ENCODE results near the gene IGFALS. TPM values are rescaled to one million over a fixed set of nuclear protein-coding genes. Genes with fewer than 3 reads are reported as not detected.

IGFALS gene
- not detected in 2 replicates for total RNA-seq

DNA sequence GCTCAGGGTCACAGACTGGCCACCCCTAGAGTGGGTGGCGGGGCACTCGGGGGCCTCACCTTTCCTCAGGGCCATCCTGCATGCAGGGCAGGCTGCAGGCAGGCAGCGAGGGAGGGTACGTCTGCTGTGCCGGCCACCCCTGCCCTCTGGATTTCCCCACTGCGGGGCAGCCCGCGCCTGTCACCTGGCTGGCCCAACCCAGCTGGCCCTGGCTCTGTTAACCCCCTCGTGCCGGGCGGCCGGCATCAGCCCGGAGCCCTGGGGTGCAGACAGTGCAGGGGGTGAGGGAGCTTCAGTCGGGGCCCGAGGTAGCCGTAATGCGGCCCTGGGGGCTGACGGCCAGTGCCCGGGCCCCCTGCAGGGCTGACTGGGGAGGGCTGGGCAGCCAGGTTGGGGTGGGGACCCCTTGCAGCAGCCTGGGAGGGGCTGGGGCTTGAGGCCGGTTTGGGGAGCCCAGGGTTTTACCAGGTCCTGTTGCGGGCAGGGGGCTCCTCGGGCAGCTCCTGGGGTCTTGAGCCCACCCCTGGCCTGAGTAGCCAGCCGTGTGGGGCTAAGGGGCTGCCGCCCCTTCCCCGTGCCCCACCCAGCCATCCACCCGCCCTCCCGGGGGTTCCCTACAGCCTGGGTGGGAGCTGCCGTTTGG lies at the start of gene IGFALS:
IGFALS (minus strand) TSS at position 128 of the 643 bp plus-strand sequence; CDS start at position 75, 53 bp downstream.

DNA sequence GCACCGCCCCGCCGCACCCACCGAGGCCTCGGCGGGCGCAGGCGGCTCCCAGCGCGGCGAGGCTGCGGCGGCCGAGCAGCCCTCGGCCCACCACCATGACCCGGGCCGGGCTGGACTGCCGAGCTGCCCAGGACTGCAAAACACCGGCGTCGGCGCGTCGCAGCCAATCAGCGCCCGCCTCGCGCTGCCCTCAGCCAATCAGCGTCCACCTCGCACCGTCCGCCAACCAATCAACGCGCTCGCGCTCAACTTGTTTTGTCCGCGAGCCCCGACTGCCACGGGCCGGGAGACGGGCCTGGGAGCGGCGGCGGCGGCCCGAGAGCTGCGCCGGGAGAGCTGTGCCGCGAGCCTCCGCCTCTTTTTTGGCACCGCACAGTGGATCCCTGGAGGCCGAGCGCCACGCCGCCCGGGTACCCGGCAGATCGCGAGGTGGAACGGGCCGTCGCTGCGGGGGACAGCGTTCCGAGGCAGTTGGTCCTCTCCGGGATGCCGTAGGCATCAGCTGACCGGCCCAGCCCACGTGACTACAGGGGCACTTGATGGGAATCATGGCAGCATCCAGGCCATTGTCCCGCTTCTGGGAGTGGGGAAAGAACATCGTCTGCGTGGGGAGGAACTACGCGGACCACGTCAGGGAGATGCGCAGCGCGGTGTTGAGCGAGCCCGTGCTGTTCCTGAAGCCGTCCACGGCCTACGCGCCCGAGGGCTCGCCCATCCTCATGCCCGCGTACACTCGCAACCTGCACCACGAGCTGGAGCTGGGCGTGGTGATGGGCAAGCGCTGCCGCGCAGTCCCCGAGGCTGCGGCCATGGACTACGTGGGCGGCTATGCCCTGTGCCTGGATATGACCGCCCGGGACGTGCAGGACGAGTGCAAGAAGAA lies 33.4 kb upstream of the IGFALS start, which contains the start of the genes FAHD1 and HAGH:
FAHD1 (plus strand) TSS at position 516 of the 883 bp plus-strand sequence; CDS start at position 549, 33 bp downstream.
HAGH (minus strand) TSS at position 135 of the 883 bp plus-strand sequence; CDS start at position 97, 38 bp downstream.

DNA sequence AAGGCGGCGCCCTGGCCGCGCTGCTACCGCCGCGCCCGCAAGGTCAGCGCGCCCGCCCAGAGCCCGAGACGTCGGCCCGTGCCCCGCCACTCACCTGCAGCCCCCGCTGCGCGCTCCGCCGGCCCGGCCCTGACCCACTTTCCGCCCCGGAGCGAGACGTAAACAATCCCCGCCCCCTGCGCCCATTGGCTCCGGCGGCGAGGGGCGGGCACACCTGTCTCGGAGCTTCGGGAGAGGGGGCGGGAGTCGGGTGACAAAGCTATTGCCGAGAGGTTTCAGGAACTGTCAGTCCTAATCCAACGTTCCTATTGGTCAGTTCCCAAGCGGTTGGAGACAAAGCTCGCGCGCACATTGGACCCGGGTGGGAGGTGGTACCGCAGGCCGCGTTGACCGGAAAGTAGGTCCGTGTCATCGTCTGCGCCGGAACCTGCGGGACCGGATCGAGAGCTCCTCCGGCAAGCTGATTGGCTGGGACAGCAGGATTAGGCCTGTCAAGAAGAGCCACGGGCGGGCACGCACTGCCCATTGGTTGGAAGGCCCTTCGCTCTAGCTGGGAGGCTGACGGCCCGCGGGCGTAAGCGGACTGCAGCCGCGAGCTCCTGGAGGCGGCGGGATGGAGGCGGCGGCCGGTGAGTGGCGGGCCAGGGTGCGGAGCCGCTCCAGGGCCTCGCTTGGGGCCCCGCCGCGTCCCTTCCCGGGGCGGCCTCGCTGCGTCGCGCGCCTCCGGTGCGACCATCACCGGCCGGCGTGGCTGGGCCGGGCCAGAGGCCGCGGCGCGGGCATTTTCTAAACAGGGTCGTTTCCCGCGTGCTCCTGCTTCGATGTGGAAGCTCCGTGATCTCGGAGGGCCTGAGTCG lies 10.9 kb downstream of the IGFALS start, which contains the start of the genes NUBP2 and SPSB3:
NUBP2 (plus strand) TSS at position 553 of the 857 bp plus-strand sequence; CDS start at position 614, 61 bp downstream.
SPSB3 (minus strand) TSS at position 164 of the 857 bp plus-strand sequence. CDS start 1,088 bp downstream, outside the sequence.

DNA sequence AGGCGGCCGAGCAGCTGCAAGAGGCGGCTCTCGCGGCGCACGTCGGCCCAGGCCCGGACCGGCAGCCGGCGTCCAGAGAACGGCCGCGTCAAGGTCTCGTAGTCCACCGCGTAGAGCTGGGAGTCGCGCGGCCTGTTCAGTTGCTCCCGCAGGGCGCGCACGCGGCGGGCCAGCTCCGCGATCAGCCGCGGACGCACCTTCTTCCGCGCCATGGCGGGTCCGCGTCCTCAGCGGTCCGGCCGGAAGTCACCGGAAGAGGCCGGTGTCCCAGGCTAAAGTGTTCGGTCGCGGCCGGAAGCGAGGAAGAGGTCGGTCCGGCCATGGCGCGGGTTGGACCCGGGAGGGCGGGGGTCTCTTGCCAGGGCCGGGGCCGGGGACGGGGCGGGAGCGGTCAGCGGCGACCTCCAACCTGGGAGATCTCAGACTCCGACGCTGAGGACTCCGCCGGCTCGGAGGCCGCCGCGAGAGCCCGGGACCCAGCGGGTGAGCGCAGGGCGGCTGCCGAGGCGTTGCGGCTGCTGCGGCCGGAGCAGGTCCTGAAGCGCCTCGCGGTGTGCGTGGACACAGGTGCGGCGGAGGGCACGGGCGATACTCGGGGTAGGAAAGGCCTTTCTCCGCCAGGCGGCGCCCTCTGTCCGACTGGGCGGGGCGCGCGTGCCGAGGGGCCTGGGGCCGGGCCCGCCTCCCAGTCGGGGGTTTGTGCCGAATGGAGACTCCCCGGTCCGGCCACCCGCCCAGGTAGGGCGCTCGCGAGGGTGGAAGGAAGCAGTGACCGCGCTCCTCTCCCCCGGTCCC lies 20.4 kb downstream of the IGFALS start, which contains the start of gene MRPS34:
MRPS34 (minus strand) TSS at position 227 of the 795 bp plus-strand sequence; CDS start at position 212, 15 bp downstream.

DNA sequence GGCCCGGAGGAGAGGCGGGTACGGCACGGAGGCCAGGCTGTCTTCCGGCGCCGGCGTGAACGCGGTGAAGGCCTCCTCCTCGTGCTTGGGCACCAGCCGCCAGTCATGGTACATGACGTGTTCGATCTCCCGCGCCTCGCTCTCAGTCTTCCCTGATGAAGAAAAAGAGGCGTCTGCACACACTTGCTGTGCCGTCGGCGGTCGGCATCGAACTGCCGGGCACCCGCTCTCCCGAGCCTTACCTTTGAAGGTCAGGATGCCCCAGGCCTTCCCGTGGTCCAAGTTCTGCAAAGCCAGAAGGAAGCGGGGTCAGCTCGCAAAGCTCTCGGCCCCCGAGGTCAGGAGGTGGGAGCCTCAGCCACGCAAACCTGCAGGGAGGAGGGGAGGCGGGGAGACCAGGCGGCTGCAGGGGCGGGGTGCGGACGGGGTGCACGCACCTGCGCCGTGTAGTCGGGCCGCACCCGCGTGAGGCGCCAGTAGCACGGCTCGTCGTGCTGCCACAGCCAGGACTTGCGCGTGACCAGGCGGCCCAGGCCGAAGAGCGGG lies 21.1 kb downstream of the IGFALS start, which contains the start of gene EME2:
EME2 (plus strand) TSS at position 449 of the 546 bp plus-strand sequence. CDS start 418 bp downstream, outside the sequence.

DNA sequence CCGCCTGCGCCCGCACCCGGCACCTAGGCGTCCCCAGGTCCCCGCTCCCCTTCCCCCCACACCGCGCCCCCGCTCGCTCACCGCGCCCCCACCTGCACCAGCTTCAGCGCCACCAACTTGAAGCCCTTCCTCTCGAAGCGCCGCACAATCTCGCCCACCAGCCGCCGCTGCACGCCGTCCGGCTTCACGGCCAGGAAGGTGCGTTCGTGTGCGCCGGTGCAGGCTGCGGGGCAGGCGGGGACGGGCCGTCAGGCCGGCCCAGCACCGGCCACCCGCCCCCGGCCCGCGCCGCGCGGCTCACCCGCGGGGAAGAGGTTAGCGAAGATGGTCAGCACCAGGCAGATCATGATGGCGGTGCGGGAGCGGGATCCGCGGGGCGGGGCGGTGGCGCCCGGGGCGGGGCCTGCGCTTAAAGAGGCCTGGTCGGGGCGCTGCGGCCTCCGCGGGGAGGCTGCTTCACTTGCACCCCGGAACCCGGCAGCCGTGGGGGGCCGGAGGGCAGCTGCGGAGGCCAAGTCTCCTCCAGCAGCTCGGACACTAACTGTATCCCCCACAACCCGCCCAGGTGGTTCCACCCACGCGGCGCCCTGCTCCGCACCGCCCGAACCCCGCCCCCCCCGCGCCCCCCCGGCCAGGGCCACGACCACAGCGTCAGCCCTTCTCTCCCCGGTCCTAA lies 22.2 kb downstream of the IGFALS start, which contains the start of gene NME3:
NME3 (minus strand) TSS at position 356 of the 676 bp plus-strand sequence; CDS start at position 347, 9 bp downstream.

Other genes starting within 250 kb of the IGFALS start
- gene IFT140, start 181.6 kb downstream of the IGFALS start, total RNA-seq, result 12.8 and 13.0 TPM in 2 replicates
- gene CRAMP1, start 181.3 kb downstream of the IGFALS start, total RNA-seq, result 7.7 and 10.7 TPM in 2 replicates
- gene JPT2, start 115.4 kb downstream of the IGFALS start, total RNA-seq, result 82.3 and 108 TPM in 2 replicates
- 18.6 and 20.5 TPM in 2 replicates for gene MAPK8IP3, start 87.5 kb downstream of the IGFALS start, total RNA-seq
- gene NME3, start 22.2 kb downstream of the IGFALS start, total RNA-seq, result 61.8 and 63.7 TPM in 2 replicates
- gene EME2, start 20.9 kb downstream of the IGFALS start, total RNA-seq, result 2.8 and 4.3 TPM in 2 replicates
- gene MRPS34, start 20.6 kb downstream of the IGFALS start, total RNA-seq, result 150 and 160 TPM in 2 replicates
- gene SPSB3, start 11.1 kb downstream of the IGFALS start, total RNA-seq, result 36.9 and 43.6 TPM in 2 replicates
- 118 and 164 TPM in 2 replicates for gene NUBP2, start 10.7 kb downstream of the IGFALS start, total RNA-seq
- 106 and 119 TPM in 2 replicates for gene HAGH, start 33.1 kb upstream of the IGFALS start, total RNA-seq
- gene FAHD1, start 33.5 kb upstream of the IGFALS start, total RNA-seq, result 70.9 and 86.8 TPM in 2 replicates
- gene MEIOB, start 78.5 kb upstream of the IGFALS start, total RNA-seq, result not detected in 2 replicates
- not detected in 2 replicates for gene HS3ST6, start 124.7 kb upstream of the IGFALS start, total RNA-seq
- gene MSRB1, start 149.5 kb upstream of the IGFALS start, total RNA-seq, result 10.1 and 13.7 TPM in 2 replicates
- not detected in 2 replicates for gene RPL3L, start 161.0 kb upstream of the IGFALS start, total RNA-seq
- gene NDUFB10, start 165.8 kb upstream of the IGFALS start, total RNA-seq, result 312 and 315 TPM in 2 replicates
- gene RPS2, start 171.1 kb upstream of the IGFALS start, total RNA-seq, result 2,922 and 2,947 TPM in 2 replicates
- not detected in 2 replicates for gene RNF151, start 173.2 kb upstream of the IGFALS start, total RNA-seq
- 79.4 and 104 TPM in 2 replicates for gene TBL3, start 178.3 kb upstream of the IGFALS start, total RNA-seq
- 1.00 TPM in 1 of 2 replicates, not detected in the other for gene NOXO1, start 187.8 kb upstream of the IGFALS start, total RNA-seq
- 15.4 and 15.9 TPM in 2 replicates for gene GFER, start 190.5 kb upstream of the IGFALS start, total RNA-seq
- 0.25 and 0.87 TPM in 2 replicates for gene SYNGR3, start 196.3 kb upstream of the IGFALS start, total RNA-seq
- gene ZNF598, start 216.1 kb upstream of the IGFALS start, total RNA-seq, result 55.6 and 61.8 TPM in 2 replicates
- 2.5 and 3.1 TPM in 2 replicates for gene NPW, start 226.1 kb upstream of the IGFALS start, total RNA-seq
- 236 and 238 TPM in 2 replicates for gene NHERF2, start 233.2 kb upstream of the IGFALS start, total RNA-seq

All from mammary microvascular endothelial cell (primary cell).